Measurements from ENCODE around the gene ZFR2. TPM values are rescaled to one million over a fixed set of nuclear protein-coding genes. Genes with fewer than 3 reads are reported as not detected.

ZFR2 gene
- total RNA-seq, 1 donor from 2014 or later, result not detected

DNA sequence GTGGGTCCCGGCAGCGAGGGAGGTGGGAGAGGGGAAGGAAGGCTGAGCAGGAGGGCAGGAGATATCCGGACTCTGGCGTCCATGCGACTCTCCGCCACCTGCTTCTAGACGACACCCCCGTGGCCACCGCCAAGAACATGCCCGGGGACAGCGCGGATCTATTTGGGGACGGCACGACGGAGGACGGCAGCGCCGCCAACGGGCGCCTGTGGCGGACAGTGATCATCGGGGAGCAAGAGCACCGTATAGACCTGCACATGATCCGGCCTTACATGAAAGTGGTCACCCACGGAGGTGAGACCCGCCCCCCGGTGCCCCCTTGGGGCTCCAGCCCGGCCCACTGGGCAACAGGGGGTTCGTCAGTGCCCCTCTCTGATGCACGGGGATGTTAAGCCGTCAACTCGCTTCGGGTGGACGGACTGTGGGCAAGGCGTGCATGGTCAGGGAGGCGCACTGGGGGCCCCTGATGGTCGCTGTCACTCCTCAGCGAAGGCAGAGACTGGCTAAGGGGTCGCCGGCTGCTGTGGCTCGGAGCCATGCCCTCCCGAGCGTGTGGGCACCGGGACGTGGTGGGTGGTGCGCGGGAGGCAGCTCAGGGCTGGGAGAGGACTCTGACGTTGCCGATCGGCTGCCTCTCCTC lies 38.9 kb upstream of the ZFR2 start:
- no peak for DNase-seq (ENCODE audit: extremely low spot score in 2 of 2)
- peaks cover 7% of the 10 kb centered on the region for H3K9me3 ChIP-seq
- H3K4me3 ChIP-seq, result no peak overlapping the region
- H3K27ac ChIP-seq, result no peak overlapping the region
- no peaks in the 10 kb centered on the region for H3K4me1 ChIP-seq
- no peaks in the 10 kb centered on the region for H3K36me3 ChIP-seq
- H3K27me3 ChIP-seq, result no peaks in the 10 kb centered on the region
- TF ChIP-seq POLR2A (IDR thresholded peaks at IDR 0.05) (no peak), POLR2AphosphoS5 (IDR thresholded peaks at IDR 0.05; ENCODE audit: insufficient read depth in 1 of 2, low read depth in 1 of 2) (no peak)
- TF ChIP-seq, protein P1, sequence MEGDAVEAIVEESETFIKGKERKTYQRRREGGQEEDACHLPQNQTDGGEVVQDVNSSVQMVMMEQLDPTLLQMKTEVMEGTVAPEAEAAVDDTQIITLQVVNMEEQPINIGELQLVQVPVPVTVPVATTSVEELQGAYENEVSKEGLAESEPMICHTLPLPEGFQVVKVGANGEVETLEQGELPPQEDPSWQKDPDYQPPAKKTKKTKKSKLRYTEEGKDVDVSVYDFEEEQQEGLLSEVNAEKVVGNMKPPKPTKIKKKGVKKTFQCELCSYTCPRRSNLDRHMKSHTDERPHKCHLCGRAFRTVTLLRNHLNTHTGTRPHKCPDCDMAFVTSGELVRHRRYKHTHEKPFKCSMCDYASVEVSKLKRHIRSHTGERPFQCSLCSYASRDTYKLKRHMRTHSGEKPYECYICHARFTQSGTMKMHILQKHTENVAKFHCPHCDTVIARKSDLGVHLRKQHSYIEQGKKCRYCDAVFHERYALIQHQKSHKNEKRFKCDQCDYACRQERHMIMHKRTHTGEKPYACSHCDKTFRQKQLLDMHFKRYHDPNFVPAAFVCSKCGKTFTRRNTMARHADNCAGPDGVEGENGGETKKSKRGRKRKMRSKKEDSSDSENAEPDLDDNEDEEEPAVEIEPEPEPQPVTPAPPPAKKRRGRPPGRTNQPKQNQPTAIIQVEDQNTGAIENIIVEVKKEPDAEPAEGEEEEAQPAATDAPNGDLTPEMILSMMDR (IDR thresholded peaks at IDR 0.05), result no peak
- intact Hi-C loops (cut with DNase I), result no loop called here

DNA sequence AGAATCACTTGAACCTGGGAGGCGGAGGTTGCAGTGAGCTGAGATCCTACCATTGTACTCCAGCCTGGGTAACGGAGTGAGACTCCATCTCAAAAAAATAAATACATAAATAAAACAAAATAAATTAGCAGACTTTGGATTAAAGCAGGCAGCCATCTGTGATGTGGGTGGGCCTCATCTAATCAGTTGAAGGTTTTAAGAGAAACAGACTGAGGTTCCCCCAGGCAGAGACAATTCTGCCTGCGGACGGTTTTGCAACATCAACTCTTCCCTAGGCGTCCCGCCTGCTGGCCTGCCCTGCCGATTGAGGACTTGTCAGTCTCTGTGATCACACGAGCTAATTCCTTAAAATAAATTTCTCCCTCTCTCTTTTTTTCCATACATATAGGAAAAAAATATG lies 35.4 kb upstream of the ZFR2 start:
- intact Hi-C loops (cut with DNase I), result no loop called here
- no peaks in the 10 kb centered on the region for H3K27me3 ChIP-seq

DNA sequence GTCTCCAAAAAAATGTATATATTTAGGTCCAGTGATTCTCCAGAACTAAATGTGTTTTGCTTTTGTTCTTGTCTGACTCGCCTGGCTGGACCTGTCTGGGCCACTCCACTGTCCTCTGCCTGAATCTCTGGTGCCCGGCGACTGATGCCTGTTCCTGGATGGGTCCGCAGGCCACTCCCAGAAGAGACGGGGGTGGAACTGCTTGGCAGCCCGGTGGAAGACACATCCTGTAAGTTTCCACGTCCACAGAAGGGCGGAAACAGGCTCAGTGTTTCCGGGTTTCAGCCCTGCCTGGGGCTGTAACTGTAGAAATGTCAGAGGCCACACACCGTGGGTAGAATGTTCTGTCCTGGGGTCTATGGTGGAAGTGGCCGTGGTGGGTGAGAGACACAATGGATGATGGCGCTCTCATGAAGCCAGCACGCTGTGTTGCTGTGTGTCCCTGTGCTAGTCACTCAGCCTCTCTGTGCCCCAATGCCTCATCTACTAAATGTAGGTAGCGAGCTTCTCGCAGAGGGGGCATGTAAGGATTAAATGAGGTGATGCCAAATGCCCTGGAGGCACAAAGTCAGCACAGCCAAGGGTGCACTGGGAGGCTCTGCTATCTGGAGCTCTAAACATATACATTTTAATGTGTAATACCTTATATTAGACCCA lies 33.6 kb upstream of the ZFR2 start:
- Histone ChIP-seq H3K4me1 (no peaks in the 10 kb centered on the region), H3K4me3 (no peak overlapping the region), H3K27me3 (no peaks in the 10 kb centered on the region), H3K36me3 (no peaks in the 10 kb centered on the region), H3K27ac (no peak overlapping the region), H3K9me3 (no peaks in the 10 kb centered on the region)
- intact Hi-C loops (cut with DNase I), result no loop called here
- TF ChIP-seq, protein P1 (IDR thresholded peaks at IDR 0.05), result no peak
- TF ChIP-seq POLR2A (IDR thresholded peaks at IDR 0.05) (no peak), POLR2AphosphoS5 (IDR thresholded peaks at IDR 0.05; ENCODE audit: insufficient read depth in 1 of 2, low read depth in 1 of 2) (no peak)
- no peak for DNase-seq (ENCODE audit: extremely low spot score in 2 of 2)

More for the DNA sequence above, 35.4 kb upstream of the ZFR2 start:
- no peak overlapping the region for H3K27ac ChIP-seq
- no peaks in the 10 kb centered on the region for H3K36me3 ChIP-seq
- no peaks in the 10 kb centered on the region for H3K4me1 ChIP-seq
- H3K9me3 ChIP-seq, result no peaks in the 10 kb centered on the region
- no peak for DNase-seq (ENCODE audit: extremely low spot score in 2 of 2)
- H3K4me3 ChIP-seq, result no peak overlapping the region
- TF ChIP-seq POLR2AphosphoS5 (IDR thresholded peaks at IDR 0.05; ENCODE audit: insufficient read depth in 1 of 2, low read depth in 1 of 2), result no peak
- TF ChIP-seq, protein P1 (IDR thresholded peaks at IDR 0.05), result no peak
- no peak for TF ChIP-seq POLR2A (IDR thresholded peaks at IDR 0.05)

DNA sequence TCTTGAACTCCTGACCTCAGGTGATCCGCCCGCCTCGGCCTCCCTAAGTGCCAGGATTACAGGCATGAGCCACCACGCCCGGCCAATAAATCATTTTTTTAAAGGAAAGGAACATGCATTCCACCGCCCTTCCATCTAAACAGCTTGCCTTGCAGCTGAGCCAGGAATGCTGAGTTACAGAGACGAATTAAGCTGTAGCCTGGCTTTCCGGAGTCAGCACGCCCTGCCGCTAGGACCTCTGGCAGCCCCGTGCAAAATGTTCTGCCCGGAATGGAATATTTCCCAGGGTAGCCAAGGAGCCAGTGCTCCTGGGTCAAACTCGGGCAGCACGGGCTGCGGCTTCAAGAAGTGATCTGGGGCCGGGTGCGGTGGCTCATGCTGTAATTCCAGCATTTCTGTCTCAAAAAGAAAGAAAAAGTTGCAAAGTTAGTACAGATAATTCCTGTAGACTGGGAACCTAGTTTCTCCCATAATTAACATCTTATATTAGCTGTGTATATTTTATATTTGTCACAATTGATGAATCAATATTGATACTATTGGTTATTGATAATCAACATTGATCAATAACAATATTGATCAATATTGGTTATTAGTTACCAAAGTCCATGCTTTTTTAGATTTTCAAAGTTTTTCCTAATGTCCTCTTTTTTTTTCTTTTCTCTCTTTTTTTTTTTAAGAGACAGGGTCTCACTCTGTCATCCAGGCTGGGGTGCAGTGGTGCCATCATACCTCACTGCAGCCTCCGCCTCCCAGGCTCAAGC lies 30.9 kb upstream of the ZFR2 start:
- H3K4me1 ChIP-seq, result no peaks in the 10 kb centered on the region
- DNase-seq (ENCODE audit: extremely low spot score in 2 of 2), result no peak
- TF ChIP-seq POLR2AphosphoS5 (IDR thresholded peaks at IDR 0.05; ENCODE audit: insufficient read depth in 1 of 2, low read depth in 1 of 2), result peak; percentile 48 to 56
- TF ChIP-seq POLR2A (IDR thresholded peaks at IDR 0.05), result no peak
- TF ChIP-seq, protein P1 (IDR thresholded peaks at IDR 0.05), result no peak
- intact Hi-C loops (cut with DNase I), result no loop called here
- H3K27me3 ChIP-seq, result no peaks in the 10 kb centered on the region
- no peak overlapping the region for H3K4me3 ChIP-seq
- no peaks in the 10 kb centered on the region for H3K36me3 ChIP-seq
- no peaks in the 10 kb centered on the region for H3K9me3 ChIP-seq
- no peak overlapping the region for H3K27ac ChIP-seq
